Mucosa of stomach (tissue), 1 donor: ENCODE results near the gene KHDRBS1.

Experiments used
- H3K27me3 ChIP-seq: one replicate; pipeline ENCODE4 v1.7.0; 2013; ENCODE audit warnings: mild to moderate bottlenecking, low read length; ENCODE audit not compliant: control insufficient read depth, insufficient read depth
- H3K36me3 ChIP-seq: one replicate; pipeline ENCODE4 v1.7.0; 2013; ENCODE audit warnings: low read length; ENCODE audit not compliant: control insufficient read depth, insufficient read depth
- H3K4me1 ChIP-seq: one replicate; pipeline ENCODE4 v1.7.0; 2013; ENCODE audit warnings: mild to moderate bottlenecking, low read length; ENCODE audit not compliant: control insufficient read depth, insufficient read depth
- H3K4me3 ChIP-seq: one replicate; pipeline ENCODE4 v1.7.0; 2013; ENCODE audit warnings: low read length
- H3K9ac ChIP-seq: one replicate; pipeline ENCODE4 v1.7.0; 2013; ENCODE audit warnings: mild to moderate bottlenecking, low read length, moderate library complexity
- H3K9me3 ChIP-seq: one replicate; pipeline ENCODE4 v1.7.0; 2013; ENCODE audit warnings: mild to moderate bottlenecking, low read length, moderate library complexity; ENCODE audit not compliant: control insufficient read depth
- donor health status: Pancreatic carcinoma.

Gene KHDRBS1

GRCh38 chr1:32013386-32014198 is at the start of gene KHDRBS1:
Gene KHDRBS1, plus strand, starts transcription at chr1:32013868. Its CDS starts 128 bp downstream, at chr1:32013996.
- H3K27me3 ChIP-seq, result no peaks in the 10 kb centered on the region
- peak within 1 kb of the TSS; percentile 92 for H3K4me3 ChIP-seq
- no peaks in the 10 kb centered on the region for H3K9me3 ChIP-seq
- peak within 1 kb of the TSS; percentile 90 for H3K9ac ChIP-seq
- no peaks in the 10 kb centered on the region for H3K36me3 ChIP-seq
- H3K4me1 ChIP-seq, result peaks cover 12% of the 10 kb centered on the region

- Histone ChIP-seq H3K36me3 (no peaks in the 10 kb centered on the region), H3K4me1 (no peaks in the 10 kb centered on the region), H3K4me3 (no peak overlapping the region), H3K9me3 (no peaks in the 10 kb centered on the region), H3K9ac (no peak overlapping the region), H3K27me3 (no peaks in the 10 kb centered on the region)
These were observed 42.8 kb upstream of the KHDRBS1 start for GRCh38 chr1:31970873-31971272.

GRCh38 chr1:31976401-31976800 is 37.3 kb upstream of the KHDRBS1 start:
- Histone ChIP-seq H3K36me3 (no peaks in the 10 kb centered on the region), H3K9ac (no peak overlapping the region), H3K9me3 (no peaks in the 10 kb centered on the region), H3K4me1 (no peaks in the 10 kb centered on the region), H3K4me3 (no peak overlapping the region), H3K27me3 (no peaks in the 10 kb centered on the region)

- H3K27me3 ChIP-seq, result no peaks in the 10 kb centered on the region
- no peaks in the 10 kb centered on the region for H3K36me3 ChIP-seq
- H3K4me3 ChIP-seq, result no peak overlapping the region
- no peaks in the 10 kb centered on the region for H3K9me3 ChIP-seq
- H3K9ac ChIP-seq, result no peak overlapping the region
- H3K4me1 ChIP-seq, result no peaks in the 10 kb centered on the region
These were observed 36.1 kb upstream of the KHDRBS1 start for GRCh38 chr1:31977385-31978131.

- no peaks in the 10 kb centered on the region for H3K9me3 ChIP-seq
- H3K27me3 ChIP-seq, result no peaks in the 10 kb centered on the region
- no peaks in the 10 kb centered on the region for H3K36me3 ChIP-seq
- no peak overlapping the region for H3K9ac ChIP-seq
- no peak overlapping the region for H3K4me3 ChIP-seq
- H3K4me1 ChIP-seq, result no peaks in the 10 kb centered on the region
These were observed 34.7 kb upstream of the KHDRBS1 start for GRCh38 chr1:31978843-31979400.

- Histone ChIP-seq H3K4me3 (no peak overlapping the region), H3K36me3 (no peaks in the 10 kb centered on the region), H3K27me3 (no peaks in the 10 kb centered on the region), H3K9me3 (no peaks in the 10 kb centered on the region), H3K9ac (no peak overlapping the region), H3K4me1 (peaks cover 4% of the 10 kb centered on the region)
These were observed 32.7 kb upstream of the KHDRBS1 start for GRCh38 chr1:31980835-31981455.

GRCh38 chr1:31981456-31981839 is 32.2 kb upstream of the KHDRBS1 start:
- H3K4me3 ChIP-seq, result no peak overlapping the region
- no peaks in the 10 kb centered on the region for H3K9me3 ChIP-seq
- no peaks in the 10 kb centered on the region for H3K27me3 ChIP-seq
- peaks cover 4% of the 10 kb centered on the region for H3K4me1 ChIP-seq
- no peaks in the 10 kb centered on the region for H3K36me3 ChIP-seq
- H3K9ac ChIP-seq, result no peak overlapping the region

- H3K9ac ChIP-seq, result no peak overlapping the region
- H3K27me3 ChIP-seq, result no peaks in the 10 kb centered on the region
- peaks cover 4% of the 10 kb centered on the region for H3K4me1 ChIP-seq
- H3K9me3 ChIP-seq, result no peaks in the 10 kb centered on the region
- H3K4me3 ChIP-seq, result no peak overlapping the region
- H3K36me3 ChIP-seq, result no peaks in the 10 kb centered on the region
These were observed 31.7 kb upstream of the KHDRBS1 start for GRCh38 chr1:31981972-31982371.

GRCh38 chr1:31984419-31985347 is 29.0 kb upstream of the KHDRBS1 start:
- Histone ChIP-seq H3K36me3 (no peaks in the 10 kb centered on the region), H3K9me3 (no peaks in the 10 kb centered on the region), H3K9ac (no peak overlapping the region), H3K4me3 (no peak overlapping the region), H3K4me1 (peaks cover 4% of the 10 kb centered on the region), H3K27me3 (no peaks in the 10 kb centered on the region)

- H3K27me3 ChIP-seq, result no peaks in the 10 kb centered on the region
- peaks cover 4% of the 10 kb centered on the region for H3K4me1 ChIP-seq
- H3K4me3 ChIP-seq, result no peak overlapping the region
- H3K36me3 ChIP-seq, result no peaks in the 10 kb centered on the region
- H3K9me3 ChIP-seq, result no peaks in the 10 kb centered on the region
- H3K9ac ChIP-seq, result no peak overlapping the region
These were observed 28.2 kb upstream of the KHDRBS1 start for GRCh38 chr1:31985430-31985829.

GRCh38 chr1:31987135-31987619 is 26.5 kb upstream of the KHDRBS1 start:
- H3K9ac ChIP-seq, result no peak overlapping the region
- no peak overlapping the region for H3K4me3 ChIP-seq
- H3K9me3 ChIP-seq, result no peaks in the 10 kb centered on the region
- peaks cover 4% of the 10 kb centered on the region for H3K4me1 ChIP-seq
- H3K36me3 ChIP-seq, result no peaks in the 10 kb centered on the region
- H3K27me3 ChIP-seq, result no peaks in the 10 kb centered on the region
